B cell (primary cell): ENCODE measurements around the gene PNKP. TPM values are rescaled to one million over a fixed set of nuclear protein-coding genes. Genes with fewer than 3 reads are reported as not detected.

ENCODE experiments used
- ATAC-seq: fragments of 200-7000 bp; cut with Tn5 transposase; one replicate; pipeline ENCODE4 v1.10.0; 2021; ENCODE audit warnings: low read depth, mild to moderate bottlenecking, moderate number of reproducible peaks, moderate library complexity
- CTCF ChIA-PET: fragments of 350-600 bp; sonication (Branson Sonifier 250); formaldehyde crosslinking; loops from one replicate; lab custom pipeline; 2021; ENCODE audit warnings: antibody characterized with exemption, inconsistent platforms; lab: Charles Lee
- POLR2A ChIA-PET: fragments of 350-600 bp; sonication (Branson Sonifier 250); formaldehyde crosslinking; loops from one replicate; lab custom pipeline; 2021; ENCODE audit warnings: antibody characterized with exemption; lab: Charles Lee
- DNase-seq: peaks from one replicate; pipeline ENCODE4 v3.0.0; 2013
- H2AFZ ChIP-seq: 2 replicates; pipeline ENCODE4 v1.6.1; 2012; ENCODE audit warnings: mild to moderate bottlenecking, low read depth, low read length; ENCODE audit not compliant: insufficient read depth, poor library complexity, severe bottlenecking
- H3K27ac ChIP-seq, 2 donors: 1 replicate in 1 of 2; 2 replicates in 1 of 2; pipeline ENCODE4 v1.5.1; 2012 to 2013; ENCODE audit warnings: low read length in 2 of 2, mild to moderate bottlenecking in 2 of 2, moderate library complexity in 1 of 2
- H3K27me3 ChIP-seq, 4 experiments: fragments of 200-600 bp in 1 of 4; sonication (generic) in 1 of 4; replicated peaks in 1 of 4; 1 replicate in 2 of 4; 2 replicates in 2 of 4; pipeline versions ENCODE4 v1.6.1 to v1.7.0; 2013 to 2016; ENCODE audit warnings: low read length in 3 of 4, mild to moderate bottlenecking in 2 of 4, mixed read lengths in 1 of 4, moderate library complexity in 1 of 4; ENCODE audit not compliant: insufficient read depth in 4 of 4, control insufficient read depth in 3 of 4; ENCODE audit errors: control extremely low read depth in 1 of 4
- H3K36me3 ChIP-seq, 2 experiments: replicated peaks in 1 of 2; 1 replicate in 1 of 2; 2 replicates in 1 of 2; pipeline versions ENCODE4 v1.6.1 to v1.7.1; 2013; ENCODE audit warnings: low read length in 1 of 2; ENCODE audit not compliant: insufficient read depth in 2 of 2, control insufficient read depth in 1 of 2; ENCODE audit errors: control extremely low read depth in 1 of 2, extremely low read depth in 1 of 2
- H3K4me1 ChIP-seq, 2 donors: fragments of 200-600 bp in 1 of 2; sonication (generic) in 1 of 2; 1 replicate in 1 of 2; 2 replicates in 1 of 2; pipeline versions ENCODE4 v1.5.1 to v1.6.1; 2013 to 2017; ENCODE audit warnings: low read length in 2 of 2; ENCODE audit not compliant: control insufficient read depth in 2 of 2, insufficient read depth in 2 of 2
- H3K4me2 ChIP-seq: replicated peaks from 2 replicates; pipeline ENCODE3; 2012; ENCODE audit warnings: mild to moderate bottlenecking, low read depth, low read length; ENCODE audit not compliant: poor library complexity, severe bottlenecking
- H3K4me3 ChIP-seq, 5 experiments: fragments of 200-600 bp in 1 of 5; sonication (generic) in 1 of 5; 1 replicate in 3 of 5; 2 replicates in 2 of 5; pipeline versions ENCODE4 v1.5.1 to v1.7.0; 2011 to 2016; ENCODE audit warnings: low read length in 4 of 5, mild to moderate bottlenecking in 4 of 5, low read depth in 2 of 5, control low read depth in 1 of 5, moderate library complexity in 1 of 5; ENCODE audit not compliant: insufficient read depth in 1 of 5; ENCODE audit errors: control extremely low read depth in 1 of 5, extremely low read depth in 1 of 5
- H3K79me2 ChIP-seq: fragments of 200-600 bp; sonication (generic); one replicate; pipeline ENCODE4 v1.6.0; 2016; ENCODE audit warnings: low read length; ENCODE audit not compliant: control insufficient read depth, insufficient read depth
- H3K9ac ChIP-seq: fragments of 200-600 bp; sonication (generic); 2 replicates; pipeline ENCODE4 v1.6.1; 2017; ENCODE audit warnings: mild to moderate bottlenecking, low read length, moderate library complexity
- H3K9me3 ChIP-seq, 3 donors: one replicate each; pipeline versions ENCODE4 v1.6.1 to v1.7.1; 2013; ENCODE audit warnings: low read length in 2 of 3; ENCODE audit not compliant: control insufficient read depth in 2 of 3, insufficient read depth in 1 of 3; ENCODE audit errors: control extremely low read depth in 1 of 3
- H4K20me1 ChIP-seq: 2 replicates; pipeline ENCODE4 v1.6.0; 2012; ENCODE audit warnings: mild to moderate bottlenecking, low read length; ENCODE audit not compliant: insufficient read depth, control insufficient read depth, poor library complexity, severe bottlenecking
- H3K27ac Mint-ChIP-seq: one replicate; pipeline ENCODE4 v1.8.0; 2021; ENCODE audit warnings: mixed read lengths
- H3K27me3 Mint-ChIP-seq: one replicate; pipeline ENCODE4 v1.8.0; 2021; ENCODE audit warnings: mixed read lengths
- H3K4me1 Mint-ChIP-seq: one replicate; pipeline ENCODE4 v1.8.0; 2021; ENCODE audit warnings: mixed read lengths
- H3K4me3 Mint-ChIP-seq: one replicate; pipeline ENCODE4 v1.8.0; 2021; ENCODE audit warnings: mixed read lengths
- H3K9me3 Mint-ChIP-seq: one replicate; pipeline ENCODE4 v1.8.0; 2022; ENCODE audit warnings: mixed read lengths; ENCODE audit not compliant: insufficient read depth
- EZH2 ChIP-seq: IDR thresholded peaks from 2 replicates; pipeline ENCODE4 v1.6.1; 2012; ENCODE audit warnings: borderline replicate concordance, low read depth, mild to moderate bottlenecking, moderate library complexity, low read length; ENCODE audit not compliant: insufficient read depth, poor library complexity, severe bottlenecking
- WGBS: methylation state at CpG from one replicate; pipeline ENCODE4 v1.1.5; 2013; ENCODE audit warnings: missing lambda C conversion rate; ENCODE audit not compliant: insufficient coverage; 5-methylcytosine and 5-hydroxymethylcytosine counted together
- intact Hi-C: fragments of 100-400 bp; cut with micrococcal nuclease; formaldehyde crosslinking; loops from one replicate; pipeline ENCODE4 v1.10.0; 2022
- polyA plus RNA-seq: library from polyadenylated mRNA; depleted of rRNA; stranded (reverse); fragments of >200 nt; gene quantifications from 2 replicates; pipeline ENCODE4 v1.2.3, GENCODE V29; 2012
- total RNA-seq, 2 donors: library from RNA; stranded (reverse); fragments of 120-200 nt in 1 of 2; gene quantifications; 1 replicate in 1 of 2; 2 replicates in 1 of 2; pipeline versions ENCODE4 v1.2.3 to v1.2.4, GENCODE V29; 2013 to 2022
- TF ChIP-seq, protein P1 (sequence below): fragments of 200-600 bp; IDR thresholded peaks from one replicate; pipeline ENCODE4 v1.8.0; 2022; ENCODE audit warnings: antibody characterized with exemption, mild to moderate bottlenecking

Gene PNKP
- total and polyA plus RNA-seq, 2 donors (not counting 1 experiment from before 2014, with no cell fraction given): 173 to 274 TPM

DNA sequence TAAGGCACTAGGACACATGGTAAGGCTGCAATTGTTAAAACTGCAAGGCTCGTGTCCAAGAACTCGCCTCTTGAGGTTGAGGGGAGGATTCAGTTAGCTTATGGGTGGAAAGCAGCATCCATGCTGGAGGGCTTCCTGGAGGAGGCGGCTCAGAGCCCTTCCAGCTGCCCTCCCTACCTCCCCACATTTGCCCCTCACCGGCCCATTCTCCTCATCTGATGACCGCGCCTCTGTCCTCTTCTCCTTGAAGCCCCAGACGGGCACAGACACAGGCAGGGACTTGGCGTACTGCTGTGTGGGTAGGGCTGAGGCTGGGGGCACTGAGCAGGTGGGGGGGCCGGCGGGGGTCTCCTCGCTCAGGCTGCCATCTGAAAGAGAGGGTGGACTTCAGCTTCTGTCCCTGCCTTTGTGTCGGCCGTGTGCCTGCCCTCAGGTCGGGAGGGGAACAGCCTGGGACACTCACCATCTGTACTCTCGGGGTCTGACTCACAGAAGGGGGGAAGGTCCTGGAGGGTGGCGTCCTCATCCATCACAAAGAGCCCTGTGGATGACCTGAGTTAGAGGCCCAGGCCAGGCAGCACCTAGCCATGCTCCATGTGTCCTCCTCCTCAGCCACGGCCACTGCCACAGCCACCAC, 4.1 kb upstream of the PNKP start:
- H4K20me1 ChIP-seq: peaks cover under 1% of the 10 kb centered on the region
- peak overlapping the region; percentile 57 for H3K27ac Mint-ChIP-seq
- intact Hi-C loops: no loop called here
- H3K4me3 ChIP-seq: no peak overlapping the region
- H2AFZ ChIP-seq: no peak overlapping the region
- peak overlapping the region; percentile 62 for H3K4me3 Mint-ChIP-seq
- peaks cover 33% of the 10 kb centered on the region for H3K79me2 ChIP-seq
- no peak for TF ChIP-seq EZH2
- TF ChIP-seq, protein P1, sequence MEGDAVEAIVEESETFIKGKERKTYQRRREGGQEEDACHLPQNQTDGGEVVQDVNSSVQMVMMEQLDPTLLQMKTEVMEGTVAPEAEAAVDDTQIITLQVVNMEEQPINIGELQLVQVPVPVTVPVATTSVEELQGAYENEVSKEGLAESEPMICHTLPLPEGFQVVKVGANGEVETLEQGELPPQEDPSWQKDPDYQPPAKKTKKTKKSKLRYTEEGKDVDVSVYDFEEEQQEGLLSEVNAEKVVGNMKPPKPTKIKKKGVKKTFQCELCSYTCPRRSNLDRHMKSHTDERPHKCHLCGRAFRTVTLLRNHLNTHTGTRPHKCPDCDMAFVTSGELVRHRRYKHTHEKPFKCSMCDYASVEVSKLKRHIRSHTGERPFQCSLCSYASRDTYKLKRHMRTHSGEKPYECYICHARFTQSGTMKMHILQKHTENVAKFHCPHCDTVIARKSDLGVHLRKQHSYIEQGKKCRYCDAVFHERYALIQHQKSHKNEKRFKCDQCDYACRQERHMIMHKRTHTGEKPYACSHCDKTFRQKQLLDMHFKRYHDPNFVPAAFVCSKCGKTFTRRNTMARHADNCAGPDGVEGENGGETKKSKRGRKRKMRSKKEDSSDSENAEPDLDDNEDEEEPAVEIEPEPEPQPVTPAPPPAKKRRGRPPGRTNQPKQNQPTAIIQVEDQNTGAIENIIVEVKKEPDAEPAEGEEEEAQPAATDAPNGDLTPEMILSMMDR: no peak
- peaks cover 31 to 43% of the 10 kb centered on the region in 2 donors for H3K4me1 ChIP-seq
- ChIA-PET POLR2A (interaction anchor here (0.6 to 5.0 kb wide), 2 partner anchors 20 to 57 kb away, joined by 3 to 40 read pairs; partner anchors contain the start of gene PTOV1), CTCF (no interaction called here)
- ATAC-seq: no peak
- no peaks in the 10 kb centered on the region for H3K27me3 ChIP-seq
- no peak for DNase-seq
- H3K27me3 Mint-ChIP-seq: no peaks in the 10 kb centered on the region
- peaks cover 0 to 20% (median 0%) of the 10 kb centered on the region in 3 donors for H3K9me3 ChIP-seq
- H3K4me1 Mint-ChIP-seq: peaks cover 36% of the 10 kb centered on the region
- H3K9ac ChIP-seq: no peak overlapping the region
- 93% methylated on average over 12 of the region's 17 CpGs for WGBS
- no peak overlapping the region for H3K4me2 ChIP-seq
- H3K27ac ChIP-seq: no peak overlapping the region
- H3K36me3 ChIP-seq: peaks cover 0 to 3% of the 10 kb centered on the region in 2 experiments
- no peaks in the 10 kb centered on the region for H3K9me3 Mint-ChIP-seq

DNA sequence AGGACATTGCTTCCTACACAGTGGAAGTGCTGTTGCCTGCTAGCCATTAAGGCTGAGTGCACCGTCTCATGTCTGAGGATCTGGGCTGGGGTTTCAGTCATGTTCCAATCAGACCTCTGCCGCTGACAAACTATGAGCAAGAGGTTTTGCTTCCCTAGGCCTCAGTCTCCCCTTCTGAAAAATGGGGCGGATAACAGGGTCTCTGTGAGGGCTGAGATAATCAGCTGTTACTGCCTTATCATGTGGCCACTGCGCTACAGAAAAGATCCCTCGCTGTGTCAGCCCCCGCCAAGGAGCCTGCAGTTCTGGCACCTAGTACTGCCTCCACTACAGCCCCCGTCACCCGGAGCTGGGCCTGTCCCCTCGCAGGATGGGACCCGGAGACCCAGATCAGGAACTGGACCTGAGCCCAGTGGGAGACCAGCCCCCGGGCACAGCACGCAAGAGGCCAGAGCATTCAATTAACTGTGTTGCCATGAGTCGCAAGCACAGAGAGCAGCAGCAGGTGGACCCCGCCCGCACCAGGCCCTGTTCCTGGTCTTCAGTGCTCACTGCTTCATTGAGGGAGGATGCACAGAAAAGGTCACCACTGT, 3.0 kb upstream of the PNKP start:
- intact Hi-C loops: no loop called here
- H3K27ac Mint-ChIP-seq: peak overlapping the region; percentile 77
- H3K4me1 Mint-ChIP-seq: peaks cover 40% of the 10 kb centered on the region

More for the DNA sequence above, 3.0 kb upstream of the PNKP start:
- H3K4me1 ChIP-seq: peaks cover 31 to 48% of the 10 kb centered on the region in 2 donors
- peaks cover 0 to 20% (median 0%) of the 10 kb centered on the region in 3 donors for H3K9me3 ChIP-seq
- no peak for TF ChIP-seq EZH2
- TF ChIP-seq, protein P1: no peak
- Mint-ChIP-seq H3K27me3 (no peaks in the 10 kb centered on the region), H3K9me3 (no peaks in the 10 kb centered on the region), H3K4me3 (peak overlapping the region; percentile 45)
- no peaks in the 10 kb centered on the region for H3K27me3 ChIP-seq
- H3K27ac ChIP-seq: peak overlapping the region; percentile 97 to 98
- H2AFZ ChIP-seq: peak overlapping the region; percentile 82
- no peak for DNase-seq
- H3K9ac ChIP-seq: peak overlapping the region; percentile 68
- H4K20me1 ChIP-seq: peaks cover 9% of the 10 kb centered on the region
- no peak for ATAC-seq
- H3K4me3 ChIP-seq: peak overlapping the region; percentile 42 to 74 (median 69)
- ChIA-PET POLR2A (interaction anchor here (0.6 to 5.0 kb wide), 6 partner anchors 19 to 62 kb away, joined by 3 to 40 read pairs (median 4); partner anchors contain the start of genes ATF5, FUZ, NUP62 and PTOV1), CTCF (interaction anchor here (1.3 kb wide), 1 partner anchor 57 kb away, joined by 7 read pairs; the partner anchor contains the start of gene FUZ)
- peaks cover 33% of the 10 kb centered on the region for H3K79me2 ChIP-seq
- peak overlapping the region; percentile 82 for H3K4me2 ChIP-seq
- WGBS: 90% methylated on average over 15 of the region's 15 CpGs
- H3K36me3 ChIP-seq: peaks cover 0 to 3% of the 10 kb centered on the region in 2 experiments
